HEK293 (cell line): ENCODE data around the gene MRPL21.

ENCODE experiments used
- CTCF ChIA-PET: fragments of 350-600 bp; formaldehyde crosslinking; extraction: SDS; loops from one replicate; lab custom pipeline; 2021; ENCODE audit warnings: antibody characterized with exemption; lab: Yijun Ruan, JAX
- POLR2A ChIA-PET: fragments of 300-600 bp; formaldehyde crosslinking; extraction: SDS; loops from one replicate; lab custom pipeline; 2020; ENCODE audit warnings: antibody characterized with exemption, inconsistent platforms; lab: Yijun Ruan, JAX
- H3K27ac ChIP-seq: fragments of 200-500 bp; sonication (Bioruptor generic); 2 replicates; pipeline ENCODE4 v1.5.1; 2014; ENCODE audit warnings: low read depth, low read length, control low read depth, inconsistent platforms; ENCODE audit errors: extremely low read depth
- H3K36me3 ChIP-seq, 2 experiments: fragments of 200-500 bp in 1 of 2; sonication (Bioruptor generic) in 1 of 2; 1 replicate in 1 of 2; 2 replicates in 1 of 2; pipeline ENCODE4 v1.5.1; 2014 to 2017; ENCODE audit warnings: inconsistent platforms in 2 of 2, low read length in 2 of 2; ENCODE audit not compliant: control insufficient read depth in 2 of 2, insufficient read depth in 1 of 2
- H3K4me1 ChIP-seq: fragments of 200-500 bp; sonication (Bioruptor generic); 2 replicates; pipeline ENCODE4 v1.5.1; 2014; ENCODE audit warnings: mild to moderate bottlenecking, low read length, inconsistent platforms; ENCODE audit not compliant: control insufficient read depth, insufficient read depth
- H3K4me3 ChIP-seq: 2 replicates; pipeline ENCODE4 v1.5.1; 2011; ENCODE audit warnings: low read depth, mild to moderate bottlenecking, control low read depth, low read length, moderate library complexity
- H3K9me3 ChIP-seq: fragments of 200-500 bp; sonication (Bioruptor generic); 2 replicates; pipeline ENCODE4 v1.5.1; 2014; ENCODE audit warnings: low read depth, low read length, inconsistent platforms; ENCODE audit not compliant: control insufficient read depth, insufficient read depth
- ELK4 ChIP-seq: IDR thresholded peaks from 2 replicates; pipeline ENCODE4 v1.6.1; 2011; ENCODE audit warnings: mild to moderate bottlenecking, low read depth, low read length, borderline replicate concordance
- RBAK ChIP-seq: fragments of 450-650 bp; formaldehyde crosslinking; IDR thresholded peaks from 2 replicates; pipeline ENCODE4 v1.5.1; 2016; ENCODE audit warnings: missing biosample characterization, missing genetic modification characterization
- SALL2 ChIP-seq: fragments of 450-650 bp; formaldehyde crosslinking; IDR thresholded peaks from 2 replicates; pipeline ENCODE4 v1.5.0; 2017; ENCODE audit warnings: missing biosample characterization, mild to moderate bottlenecking, missing genetic modification characterization, borderline replicate concordance
- SCRT2 ChIP-seq: fragments of 450-650 bp; formaldehyde crosslinking; IDR thresholded peaks from 2 replicates; pipeline ENCODE4 v1.5.1; 2016; ENCODE audit warnings: missing biosample characterization, missing genetic modification characterization
- ZNF132 ChIP-seq: fragments of 450-650 bp; formaldehyde crosslinking; IDR thresholded peaks from 2 replicates; pipeline ENCODE4 v1.5.1; 2017; ENCODE audit warnings: missing biosample characterization, missing genetic modification characterization, borderline replicate concordance
- ZNF18 ChIP-seq: fragments of 450-650 bp; formaldehyde crosslinking; IDR thresholded peaks from 2 replicates; pipeline ENCODE4 v1.5.1; 2016; ENCODE audit warnings: missing biosample characterization, missing genetic modification characterization
- ZNF664 ChIP-seq: fragments of 450-650 bp; formaldehyde crosslinking; IDR thresholded peaks from 2 replicates; pipeline ENCODE4 v1.5.1; 2016; ENCODE audit warnings: missing biosample characterization, missing genetic modification characterization
- ZNF692 ChIP-seq: fragments of 450-650 bp; formaldehyde crosslinking; IDR thresholded peaks from 2 replicates; pipeline ENCODE4 v1.5.1; 2016; ENCODE audit warnings: missing biosample characterization, missing genetic modification characterization
- ZNF704 ChIP-seq: fragments of 450-650 bp; formaldehyde crosslinking; IDR thresholded peaks from 2 replicates; pipeline ENCODE4 v1.5.1; 2016; ENCODE audit warnings: missing biosample characterization, missing genetic modification characterization
- ZNF837 ChIP-seq: fragments of 450-650 bp; formaldehyde crosslinking; IDR thresholded peaks from 2 replicates; pipeline ENCODE4 v1.5.1; 2016; ENCODE audit warnings: missing biosample characterization, missing genetic modification characterization
- TF ChIP-seq, protein P1 (sequence below): fragments of 450-650 bp; formaldehyde crosslinking; IDR thresholded peaks from 2 replicates; pipeline ENCODE4 v1.5.1; 2016; ENCODE audit warnings: missing biosample characterization, missing genetic modification characterization
- TF ChIP-seq, protein P2 (sequence below): fragments of 450-650 bp; formaldehyde crosslinking; IDR thresholded peaks from 2 replicates; pipeline ENCODE4 v1.5.1; 2016; ENCODE audit warnings: missing biosample characterization, missing genetic modification characterization
- TF ChIP-seq, protein P3 (sequence below): fragments of 450-650 bp; formaldehyde crosslinking; IDR thresholded peaks from 2 replicates; pipeline ENCODE4 v1.5.1; 2017; ENCODE audit warnings: missing biosample characterization, missing genetic modification characterization

The MRPL21 gene

DNA sequence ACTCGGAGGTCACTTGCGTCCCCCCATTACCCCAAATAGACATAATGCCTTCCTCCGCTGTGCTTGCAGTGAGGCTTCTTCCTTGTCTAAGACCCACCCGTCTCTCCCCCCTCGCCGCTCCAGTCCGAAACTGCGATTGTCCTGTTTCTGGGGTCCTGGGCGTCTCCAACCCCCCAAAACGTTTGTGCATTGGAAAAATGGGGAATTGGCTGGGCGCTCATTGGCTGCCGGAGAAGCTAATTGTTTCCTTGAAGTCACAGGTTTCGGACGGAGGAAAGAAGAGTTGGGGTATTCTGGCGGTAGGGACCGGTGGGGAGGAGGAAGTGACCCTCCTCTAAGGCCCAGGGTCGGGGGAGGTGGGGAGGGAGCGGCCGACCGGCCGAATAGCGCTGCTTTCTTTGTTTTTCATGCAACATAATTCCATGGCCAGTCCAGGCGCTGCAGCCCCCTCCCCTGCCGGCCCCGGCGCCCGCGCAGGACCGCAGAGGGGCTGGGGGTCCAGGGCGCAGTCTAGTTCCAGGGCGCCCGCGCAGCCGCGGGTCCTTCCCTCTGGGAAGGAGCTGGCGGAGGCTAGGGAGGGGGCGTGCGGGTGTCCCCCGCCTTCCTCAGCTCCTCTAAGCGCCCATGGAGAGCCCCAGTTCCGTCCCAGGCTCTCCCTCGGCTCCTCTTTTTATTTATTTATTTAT is 49.2 kb downstream of the MRPL21 start (continued):
- TF ChIP-seq ZNF837 (tag by site-specific recombination) (no peak), RBAK (tag by site-specific recombination) (no peak)

- no peaks in the 10 kb centered on the region for H3K36me3 ChIP-seq
- H3K4me3 ChIP-seq: no peak overlapping the region
- no peaks in the 10 kb centered on the region for H3K4me1 ChIP-seq
- H3K9me3 ChIP-seq: no peaks in the 10 kb centered on the region
- CTCF ChIA-PET: no interaction called here
- H3K27ac ChIP-seq: no peak overlapping the region
- POLR2A ChIA-PET: no interaction called here
- no peak for TF ChIP-seq SALL2 (tag by site-specific recombination)
- no peak for TF ChIP-seq ZNF18
- no peak for TF ChIP-seq ZNF664
- TF ChIP-seq ZNF704 (tag by site-specific recombination): no peak
- TF ChIP-seq, protein P1, sequence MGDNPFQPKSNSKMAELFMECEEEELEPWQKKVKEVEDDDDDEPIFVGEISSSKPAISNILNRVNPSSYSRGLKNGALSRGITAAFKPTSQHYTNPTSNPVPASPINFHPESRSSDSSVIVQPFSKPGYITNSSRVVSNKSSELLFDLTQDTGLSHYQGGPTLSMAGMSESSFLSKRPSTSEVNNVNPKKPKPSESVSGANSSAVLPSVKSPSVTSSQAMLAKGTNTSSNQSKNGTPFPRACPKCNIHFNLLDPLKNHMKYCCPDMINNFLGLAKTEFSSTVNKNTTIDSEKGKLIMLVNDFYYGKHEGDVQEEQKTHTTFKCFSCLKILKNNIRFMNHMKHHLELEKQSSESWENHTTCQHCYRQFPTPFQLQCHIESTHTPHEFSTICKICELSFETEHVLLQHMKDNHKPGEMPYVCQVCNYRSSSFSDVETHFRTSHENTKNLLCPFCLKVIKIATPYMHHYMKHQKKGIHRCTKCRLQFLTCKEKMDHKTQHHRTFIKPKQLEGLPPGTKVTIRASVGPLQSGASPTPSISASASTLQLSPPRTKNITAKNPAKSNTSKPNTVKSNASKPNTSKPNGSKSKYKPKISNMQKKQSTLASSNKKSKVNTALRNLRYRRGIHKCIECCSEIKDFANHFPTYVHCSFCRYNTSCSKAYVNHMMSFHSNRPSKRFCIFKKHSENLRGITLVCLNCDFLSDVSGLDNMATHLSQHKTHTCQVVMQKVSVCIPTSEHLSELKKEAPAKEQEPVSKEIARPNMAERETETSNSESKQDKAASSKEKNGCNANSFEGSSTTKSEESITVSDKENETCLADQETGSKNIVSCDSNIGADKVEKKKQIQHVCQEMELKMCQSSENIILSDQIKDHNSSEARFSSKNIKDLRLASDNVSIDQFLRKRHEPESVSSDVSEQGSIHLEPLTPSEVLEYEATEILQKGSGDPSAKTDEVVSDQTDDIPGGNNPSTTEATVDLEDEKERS (tag by site-specific recombination): no peak
- TF ChIP-seq, protein P2, sequence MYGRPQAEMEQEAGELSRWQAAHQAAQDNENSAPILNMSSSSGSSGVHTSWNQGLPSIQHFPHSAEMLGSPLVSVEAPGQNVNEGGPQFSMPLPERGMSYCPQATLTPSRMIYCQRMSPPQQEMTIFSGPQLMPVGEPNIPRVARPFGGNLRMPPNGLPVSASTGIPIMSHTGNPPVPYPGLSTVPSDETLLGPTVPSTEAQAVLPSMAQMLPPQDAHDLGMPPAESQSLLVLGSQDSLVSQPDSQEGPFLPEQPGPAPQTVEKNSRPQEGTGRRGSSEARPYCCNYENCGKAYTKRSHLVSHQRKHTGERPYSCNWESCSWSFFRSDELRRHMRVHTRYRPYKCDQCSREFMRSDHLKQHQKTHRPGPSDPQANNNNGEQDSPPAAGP: no peak
- no peak for TF ChIP-seq ZNF132 (tag by site-specific recombination)
- no peak for TF ChIP-seq ELK4
- no peak for TF ChIP-seq ZNF692
Measured at GRCh38 chr11:68852628-68853027, 51.0 kb downstream of the MRPL21 start.

- CTCF ChIA-PET: no interaction called here
- H3K4me1 ChIP-seq: no peaks in the 10 kb centered on the region
Measured at GRCh38 chr11:68848429-68848828, 55.2 kb downstream of the MRPL21 start.

More at GRCh38 chr11:68848429-68848828, 55.2 kb downstream of the MRPL21 start:
- no peak overlapping the region for H3K27ac ChIP-seq
- no peak overlapping the region for H3K4me3 ChIP-seq
- POLR2A ChIA-PET: interaction anchor here (0.7 kb wide), 1 partner anchor 51 kb away, joined by 3 read pairs; no protein-coding TSS in a partner anchor
- H3K36me3 ChIP-seq: no peaks in the 10 kb centered on the region
- H3K9me3 ChIP-seq: no peaks in the 10 kb centered on the region
- TF ChIP-seq, protein P3, sequence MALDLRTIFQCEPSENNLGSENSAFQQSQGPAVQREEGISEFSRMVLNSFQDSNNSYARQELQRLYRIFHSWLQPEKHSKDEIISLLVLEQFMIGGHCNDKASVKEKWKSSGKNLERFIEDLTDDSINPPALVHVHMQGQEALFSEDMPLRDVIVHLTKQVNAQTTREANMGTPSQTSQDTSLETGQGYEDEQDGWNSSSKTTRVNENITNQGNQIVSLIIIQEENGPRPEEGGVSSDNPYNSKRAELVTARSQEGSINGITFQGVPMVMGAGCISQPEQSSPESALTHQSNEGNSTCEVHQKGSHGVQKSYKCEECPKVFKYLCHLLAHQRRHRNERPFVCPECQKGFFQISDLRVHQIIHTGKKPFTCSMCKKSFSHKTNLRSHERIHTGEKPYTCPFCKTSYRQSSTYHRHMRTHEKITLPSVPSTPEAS (tag by site-specific recombination): peak; percentile 92
- no peak for TF ChIP-seq SCRT2 (tag by site-specific recombination)
